GM19035 (cell line): ENCODE results near the gene LAT.

Source experiments
- ATAC-seq: cut with Tn5 transposase; IDR thresholded peaks from one replicate; pipeline ENCODE4 v1.9.1; 2021; ENCODE audit not compliant: unreplicated experiment

The LAT gene

GRCh38 chr16:29007730-29008593 lies 23.1 kb downstream of the LAT start:
- no peak for ATAC-seq

DNA sequence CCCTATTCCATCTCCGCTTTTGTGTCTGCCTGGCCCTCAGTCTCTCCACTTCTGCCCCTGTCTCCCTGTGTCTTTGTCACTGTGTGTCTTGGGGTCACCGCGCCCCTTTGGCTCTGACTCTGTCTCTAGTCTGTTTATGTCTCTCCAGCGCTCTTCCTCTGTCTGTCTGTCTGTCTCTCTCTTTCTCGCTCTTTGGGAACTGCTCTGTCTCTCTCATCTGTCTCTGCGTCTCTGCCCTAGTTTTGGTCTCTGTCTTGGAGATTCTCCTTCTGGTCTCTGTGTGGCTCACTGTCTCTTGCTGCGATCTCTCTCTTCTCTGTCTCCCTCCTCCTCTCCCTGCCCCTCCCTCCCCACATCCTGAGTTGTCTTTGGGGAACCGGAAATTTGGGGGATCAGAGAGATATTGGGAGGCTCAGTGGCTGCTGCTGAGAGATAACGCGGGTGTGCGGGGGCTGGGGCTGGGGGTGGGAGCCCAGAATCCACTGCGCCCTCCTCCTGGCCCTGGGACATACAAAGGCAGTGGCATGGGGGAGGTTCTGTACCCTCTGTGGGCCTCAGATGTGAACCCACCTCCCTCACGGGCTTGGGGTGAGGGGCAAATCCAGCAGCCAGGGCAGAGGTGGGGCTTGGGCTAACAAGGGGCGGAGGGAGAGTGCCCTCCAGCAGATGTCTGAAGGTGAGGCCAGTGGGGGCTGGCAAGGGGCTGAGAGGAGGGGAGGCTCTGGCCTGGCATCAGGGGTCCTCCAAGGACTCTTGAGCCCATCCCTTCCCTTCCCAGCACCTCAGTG lies 24.4 kb downstream of the LAT start:
- ATAC-seq: no peak

DNA sequence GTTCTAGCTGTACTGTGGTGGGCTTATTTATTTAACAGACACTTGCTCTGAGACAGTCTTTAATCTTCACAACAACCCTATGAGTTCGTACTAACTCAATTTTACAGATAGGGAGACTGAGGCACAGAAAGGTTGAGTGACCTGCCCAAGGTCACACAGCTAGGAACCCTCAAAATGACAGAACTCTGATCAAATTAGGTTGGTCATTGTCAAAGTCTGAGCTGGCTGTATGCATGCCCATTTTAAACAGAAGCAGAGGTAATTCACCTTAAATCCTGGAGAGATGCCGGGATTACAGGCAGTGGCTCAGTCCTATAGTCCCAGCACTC lies 24.9 kb downstream of the LAT start:
- no peak for ATAC-seq

- no peak for ATAC-seq
Observed at GRCh38 chr16:29011112-29011511, 26.3 kb downstream of the LAT start.

DNA sequence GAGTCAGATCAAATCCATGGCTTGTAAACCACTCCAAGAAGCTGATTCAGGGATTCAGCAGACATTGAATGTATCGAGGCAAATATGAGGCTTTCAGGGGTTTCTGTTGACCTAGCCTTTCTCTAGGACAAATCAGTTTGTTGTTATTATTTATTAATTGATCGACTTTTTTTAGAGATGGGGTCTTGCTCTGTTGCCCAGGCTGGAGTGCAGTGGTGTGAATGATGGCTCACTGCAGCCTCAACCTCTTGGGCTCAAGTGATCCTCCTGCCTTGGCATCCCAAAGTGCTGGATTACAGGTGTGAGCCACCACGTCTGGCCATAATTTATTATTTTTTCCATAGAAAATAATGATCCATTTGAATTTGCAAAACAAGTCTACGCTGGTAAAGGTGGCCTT lies 27.0 kb downstream of the LAT start:
- no peak for ATAC-seq

GRCh38 chr16:29012913-29013553 lies 28.2 kb downstream of the LAT start:
- no peak for ATAC-seq

GRCh38 chr16:29014561-29015069 lies 29.8 kb downstream of the LAT start:
- ATAC-seq: no peak

- ATAC-seq: no peak
Observed at GRCh38 chr16:29022196-29022595, 37.3 kb downstream of the LAT start.

DNA sequence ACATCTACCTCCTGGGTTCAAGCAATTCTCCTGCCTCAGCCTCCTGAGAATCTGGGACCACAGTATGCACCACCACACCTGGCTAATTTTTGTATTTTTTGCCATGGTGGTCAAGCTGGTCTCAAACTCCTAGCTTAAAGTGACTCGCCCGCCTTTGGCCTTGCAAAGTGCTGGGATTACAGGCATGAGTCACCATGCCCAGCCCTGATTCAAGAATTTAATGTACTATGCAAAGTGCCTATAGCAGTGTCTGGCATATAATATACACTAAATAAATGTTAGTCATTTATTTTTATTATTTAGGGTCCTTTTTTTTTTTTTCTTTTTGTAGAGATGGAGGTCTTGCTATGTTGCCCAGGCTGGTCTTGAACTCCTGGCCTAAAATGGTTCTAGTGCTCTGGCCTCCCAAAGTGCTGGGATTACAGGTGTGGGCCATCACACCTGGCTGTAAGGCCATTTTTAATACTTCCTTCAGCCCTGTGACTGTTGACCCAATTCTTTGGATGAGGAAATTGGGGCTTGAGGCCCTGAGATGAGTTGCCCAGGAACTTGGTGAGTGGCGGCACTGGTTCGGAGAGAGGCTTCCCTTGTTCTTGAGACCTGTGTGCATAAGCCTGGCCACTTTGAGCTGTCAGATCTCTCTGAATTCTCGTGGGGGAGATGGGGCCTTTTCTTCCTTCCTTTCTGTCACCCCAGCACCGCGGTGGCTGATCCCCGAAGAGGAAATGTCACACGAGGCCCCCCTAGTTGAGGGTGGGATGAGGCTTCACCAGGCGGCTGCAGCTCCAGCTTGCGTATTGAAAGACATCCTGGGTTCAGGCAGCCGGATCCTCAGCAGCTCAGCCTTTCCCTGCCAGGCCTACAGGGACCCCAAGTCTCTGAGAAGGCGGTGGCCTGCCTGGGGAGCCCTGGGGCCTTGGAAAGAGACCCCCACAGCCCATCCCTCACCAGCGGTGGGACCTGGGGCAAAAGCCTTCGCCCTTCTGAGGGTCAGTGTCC lies 38.7 kb downstream of the LAT start:
- ATAC-seq: no peak

DNA sequence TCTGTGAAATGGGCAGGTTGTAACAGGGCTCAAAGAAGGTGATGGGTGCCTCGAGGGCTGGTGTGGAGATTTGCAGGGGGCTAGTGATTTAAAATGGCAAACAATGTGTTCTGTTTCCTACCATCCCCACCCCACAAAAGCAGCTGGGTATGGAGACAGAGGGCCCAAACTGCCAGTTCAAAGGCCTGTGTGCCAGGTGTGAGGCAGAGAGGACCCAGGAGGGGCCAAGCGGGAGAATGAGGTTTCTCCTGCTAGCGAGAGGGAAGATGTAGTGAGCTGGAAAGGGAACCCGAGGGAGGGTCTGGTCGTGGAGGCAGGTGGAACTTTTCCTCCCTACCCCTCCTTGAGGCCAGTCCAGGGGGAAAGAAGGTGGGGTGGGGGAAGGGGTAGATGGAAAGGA lies 39.4 kb downstream of the LAT start:
- no peak for ATAC-seq

DNA sequence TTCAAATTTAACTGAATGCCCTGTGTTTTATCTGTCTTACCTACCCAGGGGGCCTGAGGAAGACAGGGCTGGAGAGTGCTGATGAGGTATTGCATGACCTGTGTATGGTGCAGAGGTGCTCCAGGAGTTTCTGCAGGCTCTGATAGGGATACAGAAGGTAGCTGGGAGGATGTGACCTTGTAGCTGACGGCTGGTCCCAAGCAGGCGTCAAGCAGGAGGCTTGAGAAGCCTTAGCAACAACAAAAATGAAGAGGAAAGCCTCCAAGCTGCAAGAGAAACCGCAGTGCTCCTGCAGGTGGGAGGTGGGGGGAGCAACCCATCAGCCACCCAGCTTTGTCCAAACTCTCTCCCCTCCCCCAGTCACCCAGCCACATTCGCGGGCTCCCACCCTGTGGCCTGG lies 40.4 kb downstream of the LAT start:
- ATAC-seq: no peak

- ATAC-seq: no peak
Observed at GRCh38 chr16:29025735-29026134, 40.9 kb downstream of the LAT start.

- ATAC-seq: no peak
Observed at GRCh38 chr16:29028457-29029167, 43.8 kb downstream of the LAT start.

- no peak for ATAC-seq
Observed at GRCh38 chr16:29029168-29029994, 44.5 kb downstream of the LAT start.

GRCh38 chr16:29030086-29030840 lies 45.4 kb downstream of the LAT start:
- no peak for ATAC-seq
